Measurements from ENCODE around the gene SGPP2.
A peak's percentile ranks its signal among the peaks of the same experiment; 100 is the strongest.
"Not testable (repeated sequence)": the region's sequence is repeated elsewhere in the genome, so short reads cannot be mapped to it uniquely, and the experiment has no call there.

The SGPP2 gene
- total RNA-seq, result 0 to 112 (median 1.5) reads per million in 18 experiments

- no peak for DNase-seq
Observed at GRCh38 chr2:222424276-222424728, at the start of gene SGPP2. Gene SGPP2 (plus strand): TSS chr2:222424543. CDS start chr2:222424603, 60 bp downstream.

- DNase-seq, result no peak
Observed at GRCh38 chr2:222375798-222376197, 48.5 kb upstream of the SGPP2 start.

GRCh38 chr2:222380456-222380855 lies 43.9 kb upstream of the SGPP2 start:
- no peak for DNase-seq

GRCh38 chr2:222381566-222381965 lies 42.8 kb upstream of the SGPP2 start:
- no peak for DNase-seq

- no peak for DNase-seq
Observed at GRCh38 chr2:222383255-222383654, 41.1 kb upstream of the SGPP2 start.

- DNase-seq, result no peak
Observed at GRCh38 chr2:222391743-222392285, 32.5 kb upstream of the SGPP2 start.

GRCh38 chr2:222393733-222394267 lies 30.5 kb upstream of the SGPP2 start:
- no peak for DNase-seq

GRCh38 chr2:222398446-222398885 lies 25.9 kb upstream of the SGPP2 start:
- DNase-seq, result no peak

GRCh38 chr2:222399038-222399783 lies 25.1 kb upstream of the SGPP2 start:
- no peak for DNase-seq

- DNase-seq, result peak; percentile 88 to 91
Observed at GRCh38 chr2:222404151-222404905, 20.0 kb upstream of the SGPP2 start.

- no peak for DNase-seq
Observed at GRCh38 chr2:222408684-222409083, 15.7 kb upstream of the SGPP2 start.

GRCh38 chr2:222410534-222410933 lies 13.8 kb upstream of the SGPP2 start:
- no peak for DNase-seq

GRCh38 chr2:222412334-222412733 lies 12.0 kb upstream of the SGPP2 start:
- DNase-seq, result not testable (repeated sequence)

- no peak for DNase-seq
Observed at GRCh38 chr2:222413295-222413911, 10.9 kb upstream of the SGPP2 start.

GRCh38 chr2:222418739-222419138 lies 5.6 kb upstream of the SGPP2 start:
- DNase-seq, result no peak

- no peak for DNase-seq
Observed at GRCh38 chr2:222420508-222420907, 3.8 kb upstream of the SGPP2 start.

- no peak for DNase-seq
Observed at GRCh38 chr2:222421626-222422025, 2.7 kb upstream of the SGPP2 start.

GRCh38 chr2:222423186-222423585 lies 1.2 kb upstream of the SGPP2 start:
- no peak for DNase-seq

- DNase-seq, result peak; percentile 14 to 77
Observed at GRCh38 chr2:222423632-222424275, 589 bp upstream of the SGPP2 start.

GRCh38 chr2:222424729-222425671 lies 657 bp downstream of the SGPP2 start:
- DNase-seq, result no peak
